Panc1 (cell line): ENCODE data around the gene PAX1. TPM values are rescaled to one million over a fixed set of nuclear protein-coding genes. Genes with fewer than 3 reads are reported as not detected.

Source experiments
- ATAC-seq: fragments of 200-7000 bp; cut with Tn5 transposase; 2 replicates; pipeline ENCODE4 v1.9.1; 2020; ENCODE audit warnings: mild to moderate bottlenecking, moderate library complexity
- BruUV-seq: library from RNA; stranded (reverse); fragments of 400-500 nt; replicated peaks from 2 replicates; lab custom pipeline; 2021; lab: Mats Ljungman, UMichigan
- CTCF ChIA-PET: fragments of 300-600 bp; sonication (Branson Sonifier 250); formaldehyde crosslinking; loops from one replicate; lab custom pipeline; 2022; ENCODE audit warnings: antibody characterized with exemption; lab: Charles Lee
- POLR2A ChIA-PET: fragments of 300-600 bp; sonication (Branson Sonifier 250); formaldehyde crosslinking; loops from one replicate; lab custom pipeline; 2022; ENCODE audit warnings: antibody characterized with exemption; lab: Charles Lee
- DNase-seq: peaks from one replicate; pipeline ENCODE4 v3.0.0-alpha.2; 2010; ENCODE audit warnings: low read depth, low spot score
- H3K27ac ChIP-seq: 2 replicates; pipeline ENCODE4 v1.5.1; 2011; ENCODE audit warnings: mild to moderate bottlenecking, low read length, inconsistent platforms
- H3K27me3 ChIP-seq: fragments of 200-500 bp; sonication (Bioruptor generic); 2 replicates; pipeline ENCODE4 v1.6.0; 2014; ENCODE audit warnings: low read length, inconsistent platforms; ENCODE audit not compliant: control insufficient read depth, insufficient read depth
- H3K36me3 ChIP-seq: fragments of 200-500 bp; sonication (Bioruptor generic); 2 replicates; pipeline ENCODE4 v1.5.1; 2014; ENCODE audit warnings: inconsistent platforms, mild to moderate bottlenecking, low read length, moderate library complexity; ENCODE audit not compliant: control insufficient read depth, insufficient read depth
- H3K4me1 ChIP-seq: 2 replicates; pipeline ENCODE4 v1.5.1; 2011; ENCODE audit warnings: inconsistent platforms, mild to moderate bottlenecking, low read length, moderate library complexity; ENCODE audit not compliant: control insufficient read depth, insufficient read depth
- H3K4me3 ChIP-seq, 2 experiments: 2 replicates each; pipeline ENCODE4 v1.5.1; 2011 to 2012; ENCODE audit warnings: low read depth in 2 of 2, low read length in 2 of 2, mild to moderate bottlenecking in 2 of 2, inconsistent platforms in 1 of 2, moderate library complexity in 1 of 2
- H3K9me3 ChIP-seq: fragments of 200-500 bp; sonication (Bioruptor generic); 2 replicates; pipeline ENCODE4 v1.5.1; 2014; ENCODE audit warnings: low read depth, mild to moderate bottlenecking, inconsistent platforms, low read length, moderate library complexity; ENCODE audit not compliant: control insufficient read depth, insufficient read depth
- CTCF ChIP-seq: fragments of 450-650 bp; IDR thresholded peaks from 2 replicates; pipeline ENCODE4 v1.5.1; 2017; ENCODE audit warnings: mild to moderate bottlenecking
- POLR2AphosphoS5 ChIP-seq: IDR thresholded peaks from 2 replicates; pipeline ENCODE4 v1.6.1; 2012; ENCODE audit warnings: mild to moderate bottlenecking, low read depth, low read length, moderate library complexity
- SIN3A ChIP-seq: IDR thresholded peaks from 2 replicates; pipeline ENCODE4 v1.6.1; 2012; ENCODE audit warnings: low read depth, mild to moderate bottlenecking, low read length, moderate library complexity, borderline replicate concordance; ENCODE audit not compliant: insufficient read depth
- TCF7L2 ChIP-seq: IDR thresholded peaks from 2 replicates; pipeline ENCODE4 v1.6.1; 2011; ENCODE audit warnings: mild to moderate bottlenecking, low read depth, low read length, inconsistent platforms
- in situ Hi-C: cut with HindIII; loops from 2 replicates; pipeline ENCODE4 v1.10.0; 2016; ENCODE audit warnings: low sequenced_read_pairs, low pct_unique_long_range_greater_than_20kb
- intact Hi-C: fragments of 100-400 bp; cut with micrococcal nuclease; formaldehyde crosslinking; loops from one replicate; pipeline ENCODE4 v1.10.0; 2022; ENCODE audit not compliant: unreplicated experiment
- total RNA-seq: library from RNA; stranded (reverse); gene quantifications from one replicate; pipeline ENCODE4 v1.2.1, GENCODE V29; 2021; ENCODE audit not compliant: unreplicated experiment
- TF ChIP-seq, protein P1 (sequence below), 2 experiments: IDR thresholded peaks; 2 replicates each; pipeline ENCODE4 v1.6.1; 2011 to 2012; ENCODE audit warnings: low read depth in 2 of 2, control low read depth in 1 of 2, low read length in 1 of 2, mild to moderate bottlenecking in 1 of 2, moderate library complexity in 1 of 2; ENCODE audit not compliant: insufficient read depth in 1 of 2

The PAX1 gene
- total RNA-seq, 1 experiment from 2014 or later = not detected

GRCh38 chr20:21703717-21704407 is 1.6 kb upstream of the PAX1 start:
- Histone ChIP-seq H3K4me3 (no peak overlapping the region), H3K9me3 (no peaks in the 10 kb centered on the region), H3K4me1 (no peaks in the 10 kb centered on the region), H3K27me3 (peaks cover 5% of the 10 kb centered on the region), H3K27ac (no peak overlapping the region), H3K36me3 (no peaks in the 10 kb centered on the region)
- intact Hi-C loops = no loop called here
- CTCF ChIA-PET = no interaction called here
- ATAC-seq = no peak
- in situ Hi-C loops = no loop called here
- POLR2A ChIA-PET = no interaction called here
- no peak for DNase-seq
- no peak for TF ChIP-seq TCF7L2
- TF ChIP-seq POLR2AphosphoS5 = no peak
- no peak for TF ChIP-seq SIN3A
- no peak for TF ChIP-seq CTCF
- TF ChIP-seq, protein P1, sequence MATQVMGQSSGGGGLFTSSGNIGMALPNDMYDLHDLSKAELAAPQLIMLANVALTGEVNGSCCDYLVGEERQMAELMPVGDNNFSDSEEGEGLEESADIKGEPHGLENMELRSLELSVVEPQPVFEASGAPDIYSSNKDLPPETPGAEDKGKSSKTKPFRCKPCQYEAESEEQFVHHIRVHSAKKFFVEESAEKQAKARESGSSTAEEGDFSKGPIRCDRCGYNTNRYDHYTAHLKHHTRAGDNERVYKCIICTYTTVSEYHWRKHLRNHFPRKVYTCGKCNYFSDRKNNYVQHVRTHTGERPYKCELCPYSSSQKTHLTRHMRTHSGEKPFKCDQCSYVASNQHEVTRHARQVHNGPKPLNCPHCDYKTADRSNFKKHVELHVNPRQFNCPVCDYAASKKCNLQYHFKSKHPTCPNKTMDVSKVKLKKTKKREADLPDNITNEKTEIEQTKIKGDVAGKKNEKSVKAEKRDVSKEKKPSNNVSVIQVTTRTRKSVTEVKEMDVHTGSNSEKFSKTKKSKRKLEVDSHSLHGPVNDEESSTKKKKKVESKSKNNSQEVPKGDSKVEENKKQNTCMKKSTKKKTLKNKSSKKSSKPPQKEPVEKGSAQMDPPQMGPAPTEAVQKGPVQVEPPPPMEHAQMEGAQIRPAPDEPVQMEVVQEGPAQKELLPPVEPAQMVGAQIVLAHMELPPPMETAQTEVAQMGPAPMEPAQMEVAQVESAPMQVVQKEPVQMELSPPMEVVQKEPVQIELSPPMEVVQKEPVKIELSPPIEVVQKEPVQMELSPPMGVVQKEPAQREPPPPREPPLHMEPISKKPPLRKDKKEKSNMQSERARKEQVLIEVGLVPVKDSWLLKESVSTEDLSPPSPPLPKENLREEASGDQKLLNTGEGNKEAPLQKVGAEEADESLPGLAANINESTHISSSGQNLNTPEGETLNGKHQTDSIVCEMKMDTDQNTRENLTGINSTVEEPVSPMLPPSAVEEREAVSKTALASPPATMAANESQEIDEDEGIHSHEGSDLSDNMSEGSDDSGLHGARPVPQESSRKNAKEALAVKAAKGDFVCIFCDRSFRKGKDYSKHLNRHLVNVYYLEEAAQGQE (IDR thresholded peaks at IDR 0.05; ENCODE audit: insufficient read depth in 1 of 2, low read depth in 2 of 2, low read length in 1 of 2) = no peak
- BruUV-seq = no TSS peak

DNA sequence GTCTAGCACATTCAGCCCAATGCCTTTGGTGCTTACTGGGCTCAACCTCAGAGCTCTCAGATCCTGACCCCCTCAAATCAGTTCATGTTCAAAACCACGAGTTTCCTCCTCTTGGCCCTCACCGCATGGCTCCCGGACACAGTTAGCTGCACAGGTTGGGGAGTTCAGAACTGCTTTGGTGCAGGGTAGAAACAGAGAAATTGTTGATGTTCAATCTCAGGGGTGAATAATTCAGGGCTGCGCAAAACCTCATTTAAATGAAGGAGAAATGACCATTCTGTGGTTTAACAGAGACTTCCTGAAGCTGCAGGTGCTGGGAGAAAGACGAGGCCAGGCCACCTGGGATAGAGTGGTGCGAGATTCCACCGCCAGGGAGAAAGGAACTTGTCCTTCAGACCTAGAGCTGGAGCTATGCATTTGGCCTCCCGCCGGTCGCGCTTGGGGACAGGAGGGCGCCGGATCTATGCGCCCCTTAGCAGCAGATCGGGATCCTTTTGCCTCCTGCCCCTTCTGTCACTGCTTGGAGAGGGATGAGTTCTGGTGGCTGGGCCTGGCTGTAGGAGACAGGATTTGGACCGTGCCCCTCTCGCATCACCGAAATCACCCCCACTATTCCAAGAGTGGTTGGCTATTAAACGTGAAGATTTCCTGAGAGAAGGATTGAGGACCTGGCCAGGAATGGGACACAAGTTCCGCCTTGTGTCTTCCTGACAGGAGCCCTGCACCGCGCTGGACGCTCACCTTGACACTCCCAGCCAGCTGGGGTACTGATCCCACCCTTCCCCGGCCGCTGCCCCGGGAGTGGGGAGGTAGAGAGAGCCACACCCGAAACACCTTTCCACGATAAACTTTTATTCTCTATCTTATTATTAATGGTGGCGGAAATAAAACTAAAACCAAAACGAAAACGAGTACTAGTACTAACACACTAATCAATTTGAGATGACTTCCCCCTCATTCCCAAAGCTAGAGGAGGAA is 767 bp upstream of the PAX1 start:
- ChIA-PET POLR2A (no interaction called here), CTCF (interaction anchor here (0.6 kb wide), 1 partner anchor 455 kb away, joined by 3 read pairs; no protein-coding TSS in a partner anchor)
- H3K9me3 ChIP-seq = no peaks in the 10 kb centered on the region
- no peak for ATAC-seq
- no peak for DNase-seq
- H3K27ac ChIP-seq = no peak overlapping the region
- no peaks in the 10 kb centered on the region for H3K4me1 ChIP-seq
- no peaks in the 10 kb centered on the region; the same call in 1 of the 2 replicates for H3K27me3 ChIP-seq
- in situ Hi-C loops = no loop called here
- no peaks in the 10 kb centered on the region for H3K36me3 ChIP-seq
- no peak overlapping the region for H3K4me3 ChIP-seq
- intact Hi-C loops = no loop called here
- TF ChIP-seq TCF7L2 (no peak), CTCF (no peak)
- TF ChIP-seq, protein P1 (IDR thresholded peaks at IDR 0.05; ENCODE audit: insufficient read depth in 1 of 2, low read depth in 2 of 2, low read length in 1 of 2) = no peak
- BruUV-seq = no TSS peak
